Mononuclear cell (primary cell): Measurements from ENCODE around the gene GAK. TPM values are rescaled to one million over a fixed set of nuclear protein-coding genes. Genes with fewer than 3 reads are reported as not detected.

ENCODE experiments used
- H3K27me3 ChIP-seq: 2 replicates; pipeline ENCODE4 v1.6.0; 2011; ENCODE audit warnings: low read length, control low read depth; ENCODE audit not compliant: insufficient read depth
- H3K4me1 ChIP-seq: 2 replicates; pipeline ENCODE4 v1.5.1; 2011; ENCODE audit warnings: mild to moderate bottlenecking, low read length, control low read depth; ENCODE audit not compliant: insufficient read depth
- H3K4me3 ChIP-seq: 2 replicates; pipeline ENCODE4 v1.5.1; 2011; ENCODE audit warnings: mild to moderate bottlenecking, low read length, moderate library complexity
- H3K9me3 ChIP-seq: 2 replicates; pipeline ENCODE4 v1.5.1; 2011; ENCODE audit warnings: low read depth, mild to moderate bottlenecking, control low read depth, low read length
- total RNA-seq: library from RNA; depleted of rRNA; stranded (reverse); fragments of >200 nt; gene quantifications from one replicate; pipeline ENCODE4 v1.2.3, GENCODE V29; 2012

Gene GAK
- total RNA-seq, 1 donor, result 62.2 TPM

GRCh38 chr4:911871-912490 lies 20.1 kb downstream of the GAK start:
- peaks cover 24% of the 10 kb centered on the region for H3K4me1 ChIP-seq
- no peaks in the 10 kb centered on the region for H3K9me3 ChIP-seq
- no peak overlapping the region for H3K4me3 ChIP-seq
- H3K27me3 ChIP-seq, result no peaks in the 10 kb centered on the region

DNA sequence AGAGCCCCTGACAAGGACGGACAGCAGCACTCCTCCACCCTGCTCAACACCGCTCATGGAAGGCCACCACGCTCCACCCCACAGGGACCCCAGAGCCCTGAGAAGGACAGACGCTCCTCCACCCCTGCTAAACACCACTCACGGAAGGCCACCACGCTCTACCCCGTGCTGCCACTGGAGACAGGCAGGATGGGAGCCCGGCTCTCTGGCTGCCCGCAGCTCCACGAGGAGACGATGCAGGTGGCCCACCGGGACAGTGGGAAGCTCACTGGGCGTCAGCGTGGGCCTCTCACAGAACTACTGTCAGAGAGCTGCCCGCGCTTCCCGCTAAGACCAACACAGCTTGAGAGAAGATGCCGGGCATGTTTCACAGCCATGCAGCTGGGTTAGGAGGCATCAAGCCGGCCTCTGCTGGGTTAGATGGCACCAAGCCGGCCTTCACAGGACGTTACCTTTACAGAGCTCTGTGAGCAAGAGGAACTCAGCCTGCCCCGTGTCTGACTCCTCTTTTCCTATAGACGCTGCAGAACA lies 20.8 kb downstream of the GAK start:
- H3K4me3 ChIP-seq, result no peak overlapping the region
- peaks cover 19% of the 10 kb centered on the region for H3K4me1 ChIP-seq

GRCh38 chr4:910366-911091 lies 21.6 kb downstream of the GAK start:
- no peaks in the 10 kb centered on the region for H3K9me3 ChIP-seq
- no peak overlapping the region for H3K4me3 ChIP-seq
- H3K4me1 ChIP-seq, result peaks cover 12% of the 10 kb centered on the region
- H3K27me3 ChIP-seq, result no peaks in the 10 kb centered on the region

More for the DNA sequence above, 20.8 kb downstream of the GAK start:
- H3K9me3 ChIP-seq, result no peaks in the 10 kb centered on the region
- no peaks in the 10 kb centered on the region for H3K27me3 ChIP-seq

GRCh38 chr4:909821-910220 lies 22.3 kb downstream of the GAK start:
- H3K27me3 ChIP-seq, result no peaks in the 10 kb centered on the region
- H3K4me1 ChIP-seq, result peaks cover 5% of the 10 kb centered on the region
- H3K4me3 ChIP-seq, result no peak overlapping the region
- H3K9me3 ChIP-seq, result no peaks in the 10 kb centered on the region

GRCh38 chr4:909131-909571 lies 23.0 kb downstream of the GAK start:
- H3K4me3 ChIP-seq, result no peak overlapping the region
- H3K4me1 ChIP-seq, result no peaks in the 10 kb centered on the region
- H3K27me3 ChIP-seq, result no peaks in the 10 kb centered on the region
- no peaks in the 10 kb centered on the region for H3K9me3 ChIP-seq

DNA sequence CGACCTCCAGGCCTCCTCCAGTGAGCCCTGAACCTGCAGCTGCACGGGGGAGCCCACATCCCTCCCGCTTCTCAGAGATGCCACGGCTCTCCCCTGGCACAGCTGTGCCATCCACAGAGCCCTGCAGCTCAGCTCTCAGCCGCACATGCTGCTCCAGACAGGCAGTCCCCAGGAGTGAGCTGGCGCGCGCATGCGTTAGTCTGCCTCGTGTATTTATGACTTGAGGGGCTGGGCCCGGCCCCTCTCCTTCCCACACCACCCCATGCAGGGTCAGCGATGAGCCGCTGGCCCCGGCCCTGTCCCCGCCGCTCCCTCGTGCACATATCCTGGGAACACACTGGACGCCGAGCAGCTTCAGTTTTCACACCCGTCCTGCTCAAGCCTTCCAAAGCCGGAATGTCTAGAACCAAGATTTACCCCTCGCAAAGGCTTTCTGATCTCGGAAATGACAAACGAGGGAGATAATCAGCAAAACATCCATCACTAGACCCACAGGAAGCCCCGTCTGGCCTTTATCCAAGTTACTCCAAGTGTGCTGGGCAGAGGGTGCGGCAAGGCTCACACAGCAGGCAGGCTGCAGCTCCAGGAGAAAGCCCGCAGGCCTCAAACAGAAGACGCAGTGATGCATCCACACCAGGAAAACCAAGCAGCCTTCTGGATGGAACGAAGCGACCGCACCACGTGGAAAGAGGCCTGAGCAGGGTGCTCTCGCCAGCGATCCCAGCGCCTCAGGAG lies 24.3 kb downstream of the GAK start:
- H3K4me3 ChIP-seq, result no peak overlapping the region
- H3K9me3 ChIP-seq, result no peaks in the 10 kb centered on the region
- no peaks in the 10 kb centered on the region for H3K4me1 ChIP-seq
- H3K27me3 ChIP-seq, result no peaks in the 10 kb centered on the region

DNA sequence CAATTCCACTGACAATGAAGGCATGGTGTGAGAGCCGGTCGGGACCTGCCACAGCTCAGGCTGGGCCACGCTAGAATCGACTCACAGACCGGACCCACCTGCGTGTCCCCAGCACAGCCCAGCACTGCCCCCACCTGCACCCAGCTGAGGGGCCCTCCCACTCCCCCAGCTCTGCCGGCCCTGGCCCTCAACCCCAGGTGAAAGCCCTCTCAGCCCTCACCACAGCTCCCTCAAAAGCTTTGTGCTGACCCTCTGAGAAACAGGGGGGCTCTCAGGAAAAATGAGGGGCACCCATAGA lies 25.1 kb downstream of the GAK start:
- H3K27me3 ChIP-seq, result no peaks in the 10 kb centered on the region
- no peaks in the 10 kb centered on the region for H3K9me3 ChIP-seq
- H3K4me3 ChIP-seq, result no peak overlapping the region
- H3K4me1 ChIP-seq, result no peaks in the 10 kb centered on the region

DNA sequence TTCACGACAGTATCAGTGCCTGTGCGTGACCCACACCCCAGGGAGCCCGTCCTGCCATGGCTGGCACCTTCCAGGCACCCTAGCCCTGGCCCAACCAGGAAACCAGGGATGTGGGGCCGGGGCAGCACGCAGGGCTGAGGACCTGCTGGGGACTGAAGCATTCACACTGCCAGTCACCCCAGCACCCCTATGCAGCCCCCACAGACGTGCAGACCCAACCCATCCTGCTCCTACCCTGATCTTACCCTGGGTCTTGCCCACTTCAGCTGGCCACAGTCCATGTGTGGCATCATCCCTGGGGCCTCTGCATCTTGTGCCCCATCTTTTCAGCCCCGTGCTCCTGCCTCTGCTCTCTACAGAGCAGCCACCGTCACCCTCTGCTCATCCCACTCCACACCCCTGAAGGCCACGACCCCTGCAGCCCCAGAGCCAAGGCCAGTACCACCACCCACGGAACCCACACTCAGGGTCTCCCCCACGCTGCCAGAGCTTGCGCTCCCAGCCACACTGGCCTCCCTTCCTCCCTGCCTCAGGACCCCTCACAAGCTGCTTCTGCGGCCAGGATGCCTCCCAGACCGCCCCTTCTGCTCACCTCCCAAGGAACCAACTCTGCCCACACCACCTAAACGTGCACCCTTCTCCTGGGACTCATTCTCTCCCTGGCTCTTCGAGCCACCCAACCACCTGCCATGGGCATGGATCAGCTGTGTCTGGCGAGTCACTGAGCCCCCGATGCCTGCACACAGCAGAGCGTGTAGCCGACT lies 25.6 kb downstream of the GAK start:
- H3K9me3 ChIP-seq, result no peaks in the 10 kb centered on the region
- no peaks in the 10 kb centered on the region for H3K4me1 ChIP-seq
- H3K27me3 ChIP-seq, result no peaks in the 10 kb centered on the region
- H3K4me3 ChIP-seq, result no peak overlapping the region

DNA sequence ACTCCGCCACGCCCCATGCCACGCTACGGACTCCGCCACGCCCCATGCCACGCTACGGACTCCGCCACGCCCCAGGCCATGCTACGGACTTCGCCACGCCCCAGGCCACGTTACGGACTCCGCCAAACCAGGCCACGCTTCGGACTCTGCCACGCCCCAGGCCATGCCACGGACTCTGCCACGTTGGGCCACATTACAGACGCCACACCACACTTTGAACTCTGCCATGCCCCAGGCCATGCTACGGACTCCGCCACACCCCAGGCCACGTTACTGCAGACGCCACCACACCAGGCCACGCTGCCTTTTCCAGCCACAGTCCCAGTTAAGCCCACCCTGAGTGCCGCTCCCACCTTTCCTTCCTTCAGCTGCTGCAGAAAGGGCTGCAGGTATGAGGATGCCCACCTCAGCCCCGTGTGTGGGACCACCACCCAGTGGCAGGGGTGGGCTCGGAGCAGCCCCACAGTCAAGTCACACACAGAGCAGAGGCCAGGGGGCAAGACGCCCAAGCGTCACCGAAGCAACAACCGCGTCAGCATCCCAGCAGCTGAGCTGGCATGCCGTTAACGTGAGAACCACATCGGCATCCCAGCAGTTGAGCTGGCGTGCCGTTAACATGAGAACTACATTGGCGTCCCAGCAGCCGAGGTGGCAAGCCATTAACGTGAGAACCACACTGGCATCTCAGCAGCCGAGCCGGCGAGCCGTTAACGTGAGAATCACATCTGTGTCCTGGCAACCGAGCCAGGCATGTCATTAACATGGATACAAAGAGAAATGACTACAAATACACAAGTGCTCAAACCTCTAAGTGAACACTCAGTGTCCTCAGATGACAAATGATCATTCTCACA lies 26.4 kb downstream of the GAK start:
- H3K4me3 ChIP-seq, result no peak overlapping the region
- H3K4me1 ChIP-seq, result no peaks in the 10 kb centered on the region
- H3K9me3 ChIP-seq, result no peaks in the 10 kb centered on the region
- H3K27me3 ChIP-seq, result no peaks in the 10 kb centered on the region

GRCh38 chr4:903066-904046 lies 28.8 kb downstream of the GAK start:
- Histone ChIP-seq H3K4me3 (no peak overlapping the region), H3K27me3 (no peaks in the 10 kb centered on the region), H3K4me1 (no peaks in the 10 kb centered on the region), H3K9me3 (no peaks in the 10 kb centered on the region)

DNA sequence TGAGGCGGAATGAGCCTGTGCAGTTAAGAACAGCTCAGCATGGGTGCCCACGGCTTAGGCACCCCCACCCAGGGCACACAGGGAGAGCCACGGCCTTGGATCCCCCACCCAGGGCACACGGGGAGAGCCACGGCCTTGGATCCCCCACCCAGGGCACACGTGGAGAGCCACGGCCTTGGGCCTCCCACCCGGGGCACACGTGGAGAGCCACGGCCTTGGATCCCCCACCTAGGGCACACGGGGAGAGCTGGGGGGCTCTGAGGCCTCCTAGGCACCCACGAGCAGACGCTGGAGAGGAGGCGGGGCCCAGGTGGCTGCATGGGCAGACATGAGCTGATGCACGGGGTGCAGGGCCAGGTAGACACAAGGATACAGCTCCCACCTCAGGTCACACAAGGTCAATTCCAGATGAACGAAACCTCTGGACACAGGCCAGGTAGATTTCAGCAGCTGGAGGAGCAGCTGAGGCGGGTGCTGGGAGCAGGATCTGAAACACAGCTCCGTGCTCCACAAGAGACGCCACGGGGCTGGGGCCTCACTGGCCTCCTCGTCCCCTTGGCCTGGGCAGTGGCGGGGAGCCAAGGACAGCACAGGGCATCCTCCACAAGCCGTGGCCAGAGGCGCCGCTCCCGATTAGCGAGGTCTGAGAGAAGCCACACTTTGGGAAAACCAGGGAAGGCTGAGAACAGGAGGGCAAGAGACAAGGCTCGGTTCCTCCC lies 30.8 kb downstream of the GAK start:
- no peaks in the 10 kb centered on the region for H3K9me3 ChIP-seq
- no peak overlapping the region for H3K4me3 ChIP-seq
- H3K4me1 ChIP-seq, result no peaks in the 10 kb centered on the region
- H3K27me3 ChIP-seq, result no peaks in the 10 kb centered on the region

GRCh38 chr4:900721-901120 lies 31.4 kb downstream of the GAK start:
- Histone ChIP-seq H3K9me3 (no peaks in the 10 kb centered on the region), H3K4me3 (no peak overlapping the region), H3K4me1 (no peaks in the 10 kb centered on the region), H3K27me3 (no peaks in the 10 kb centered on the region)

GRCh38 chr4:900073-900472 lies 32.0 kb downstream of the GAK start:
- H3K4me1 ChIP-seq, result no peaks in the 10 kb centered on the region
- no peaks in the 10 kb centered on the region for H3K9me3 ChIP-seq
- no peak overlapping the region for H3K4me3 ChIP-seq
- no peaks in the 10 kb centered on the region for H3K27me3 ChIP-seq
